Mucosa of stomach (tissue), 1 donor: ENCODE measurements around the gene SAG.

Source experiments
- H3K27me3 ChIP-seq: one replicate; pipeline ENCODE4 v1.7.0; 2013; ENCODE audit warnings: mild to moderate bottlenecking, low read length; ENCODE audit not compliant: control insufficient read depth, insufficient read depth
- H3K36me3 ChIP-seq: one replicate; pipeline ENCODE4 v1.7.0; 2013; ENCODE audit warnings: low read length; ENCODE audit not compliant: control insufficient read depth, insufficient read depth
- H3K4me1 ChIP-seq: one replicate; pipeline ENCODE4 v1.7.0; 2013; ENCODE audit warnings: mild to moderate bottlenecking, low read length; ENCODE audit not compliant: control insufficient read depth, insufficient read depth
- H3K4me3 ChIP-seq: one replicate; pipeline ENCODE4 v1.7.0; 2013; ENCODE audit warnings: low read length
- H3K9ac ChIP-seq: one replicate; pipeline ENCODE4 v1.7.0; 2013; ENCODE audit warnings: mild to moderate bottlenecking, low read length, moderate library complexity
- H3K9me3 ChIP-seq: one replicate; pipeline ENCODE4 v1.7.0; 2013; ENCODE audit warnings: mild to moderate bottlenecking, low read length, moderate library complexity; ENCODE audit not compliant: control insufficient read depth
- donor health status: Pancreatic carcinoma.

The SAG gene

GRCh38 chr2:233270951-233271350 lies 36.7 kb upstream of the SAG start:
- Histone ChIP-seq H3K4me3 (no peak overlapping the region), H3K36me3 (peaks cover 11% of the 10 kb centered on the region), H3K27me3 (no peaks in the 10 kb centered on the region), H3K4me1 (no peaks in the 10 kb centered on the region), H3K9me3 (no peaks in the 10 kb centered on the region), H3K9ac (no peak overlapping the region)

DNA sequence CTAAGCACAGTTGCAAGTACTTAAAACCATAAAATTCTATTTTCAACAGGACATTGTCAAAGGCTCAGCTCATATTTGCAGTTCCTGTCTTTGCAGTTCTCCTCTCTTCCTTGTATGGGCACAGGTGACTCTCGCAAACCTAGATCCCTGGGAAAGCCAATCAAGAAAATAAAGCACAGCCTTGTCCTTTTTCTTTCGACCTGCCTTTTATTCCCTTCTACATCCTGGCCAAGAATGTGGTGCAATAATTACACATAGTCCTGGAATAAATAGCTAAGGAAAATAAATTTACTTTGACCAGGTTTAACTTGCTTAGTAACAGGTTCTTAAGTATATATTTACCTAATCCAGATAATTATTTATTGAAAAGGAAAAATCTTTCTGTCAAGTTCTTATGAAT lies 35.9 kb upstream of the SAG start:
- H3K9ac ChIP-seq, result no peak overlapping the region
- H3K4me1 ChIP-seq, result no peaks in the 10 kb centered on the region
- H3K4me3 ChIP-seq, result no peak overlapping the region
- no peaks in the 10 kb centered on the region for H3K9me3 ChIP-seq
- H3K36me3 ChIP-seq, result peaks cover 11% of the 10 kb centered on the region
- H3K27me3 ChIP-seq, result no peaks in the 10 kb centered on the region

DNA sequence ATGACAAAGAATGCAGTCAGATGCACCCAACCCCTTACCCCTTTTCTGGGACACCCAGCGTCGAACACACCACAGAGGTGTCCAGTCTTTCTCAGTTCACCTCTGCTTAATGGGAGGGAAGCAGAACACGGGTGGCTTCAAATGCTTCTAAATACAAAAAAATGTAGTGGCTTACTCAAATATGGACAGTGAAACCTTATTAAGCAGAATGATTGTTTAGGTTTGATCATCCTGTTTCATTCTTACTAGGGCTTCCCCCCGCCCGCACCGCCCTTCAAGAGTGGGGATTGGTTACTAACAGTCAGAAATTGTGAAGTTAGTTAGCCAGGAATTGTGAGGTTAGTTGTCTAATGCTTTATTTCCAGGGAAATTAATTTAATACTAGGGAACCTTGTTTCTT lies 34.5 kb upstream of the SAG start:
- Histone ChIP-seq H3K27me3 (no peaks in the 10 kb centered on the region), H3K36me3 (peaks cover 11% of the 10 kb centered on the region), H3K9ac (no peak overlapping the region), H3K4me1 (no peaks in the 10 kb centered on the region), H3K4me3 (no peak overlapping the region), H3K9me3 (no peaks in the 10 kb centered on the region)

DNA sequence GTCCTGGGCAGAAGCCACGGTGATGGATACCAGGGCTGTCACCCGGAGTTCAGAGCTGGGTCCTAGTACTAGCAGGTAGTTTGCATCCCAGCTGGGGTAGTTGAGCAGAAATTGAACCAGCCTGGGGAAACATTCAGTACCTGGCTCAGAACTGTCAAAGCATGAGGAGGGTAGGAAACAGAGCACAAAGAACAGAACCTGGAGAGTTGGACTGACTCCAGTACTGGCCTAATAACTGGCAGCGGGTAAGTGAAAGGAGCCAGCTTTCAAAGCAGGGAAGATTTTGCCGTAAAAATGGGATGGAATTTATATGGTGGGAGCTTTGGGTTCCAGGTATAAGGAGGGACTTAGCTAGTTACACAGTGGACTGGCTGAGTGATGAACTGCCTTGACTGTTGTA lies 32.4 kb upstream of the SAG start:
- Histone ChIP-seq H3K36me3 (peaks cover 11% of the 10 kb centered on the region), H3K9ac (no peak overlapping the region), H3K27me3 (no peaks in the 10 kb centered on the region), H3K9me3 (no peaks in the 10 kb centered on the region), H3K4me3 (no peak overlapping the region), H3K4me1 (no peaks in the 10 kb centered on the region)

DNA sequence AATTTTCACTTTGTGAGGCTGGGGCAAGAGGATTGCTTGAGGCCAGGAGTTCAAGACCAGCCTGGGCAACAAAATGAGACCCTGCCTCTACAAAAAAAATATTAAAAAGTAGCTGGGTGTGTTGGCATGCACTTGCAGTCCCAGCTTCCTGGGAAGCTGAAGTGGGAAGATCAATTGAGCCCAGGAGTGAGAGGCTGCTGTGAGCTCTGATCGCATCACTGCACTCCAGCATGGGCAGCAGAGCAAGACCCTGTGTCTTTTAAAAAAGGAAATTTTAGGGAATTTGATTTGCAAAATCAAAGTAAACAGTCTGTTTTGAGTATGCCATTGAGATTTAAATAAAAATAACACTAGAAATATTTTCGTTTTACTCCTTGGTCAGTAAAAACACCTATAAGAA lies 28.7 kb upstream of the SAG start:
- no peaks in the 10 kb centered on the region for H3K27me3 ChIP-seq
- H3K9ac ChIP-seq, result no peak overlapping the region
- no peaks in the 10 kb centered on the region for H3K9me3 ChIP-seq
- no peaks in the 10 kb centered on the region for H3K4me1 ChIP-seq
- peaks cover 14% of the 10 kb centered on the region for H3K36me3 ChIP-seq
- H3K4me3 ChIP-seq, result no peak overlapping the region

DNA sequence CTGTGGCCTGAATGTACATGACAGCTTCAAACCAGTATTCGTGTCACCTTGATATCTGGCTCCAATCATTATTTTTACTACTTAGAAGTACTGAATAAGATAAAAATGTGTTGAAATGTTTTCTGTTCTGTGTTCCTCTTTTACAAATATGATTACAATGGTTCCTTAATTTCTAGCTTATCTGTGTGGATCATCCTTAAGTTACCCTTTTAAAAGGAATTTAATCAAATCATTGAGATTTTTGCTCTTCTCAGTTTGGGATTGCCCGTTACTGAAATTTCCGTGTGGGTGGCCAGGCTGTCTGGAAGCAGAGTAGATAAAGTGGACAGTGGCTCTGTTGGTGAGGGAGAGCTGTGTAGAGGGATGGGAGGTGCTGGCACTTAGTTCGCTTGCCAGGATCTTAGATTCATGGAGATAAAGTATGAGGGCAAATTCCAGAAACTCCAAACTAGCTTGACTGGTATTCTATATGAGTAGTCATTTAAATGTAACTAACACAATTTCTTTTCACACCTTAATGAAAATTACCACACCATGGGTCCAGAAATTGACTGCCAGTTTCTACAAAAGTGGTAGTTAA lies 27.4 kb upstream of the SAG start:
- Histone ChIP-seq H3K27me3 (no peaks in the 10 kb centered on the region), H3K36me3 (peaks cover 6% of the 10 kb centered on the region), H3K4me3 (no peak overlapping the region), H3K9ac (no peak overlapping the region), H3K9me3 (no peaks in the 10 kb centered on the region), H3K4me1 (no peaks in the 10 kb centered on the region)

- H3K27me3 ChIP-seq, result no peaks in the 10 kb centered on the region
- H3K9me3 ChIP-seq, result no peaks in the 10 kb centered on the region
- H3K4me3 ChIP-seq, result no peak overlapping the region
- no peaks in the 10 kb centered on the region for H3K4me1 ChIP-seq
- no peak overlapping the region for H3K9ac ChIP-seq
- H3K36me3 ChIP-seq, result peaks cover 3% of the 10 kb centered on the region
These were observed 26.1 kb upstream of the SAG start for GRCh38 chr2:233281553-233281952.

DNA sequence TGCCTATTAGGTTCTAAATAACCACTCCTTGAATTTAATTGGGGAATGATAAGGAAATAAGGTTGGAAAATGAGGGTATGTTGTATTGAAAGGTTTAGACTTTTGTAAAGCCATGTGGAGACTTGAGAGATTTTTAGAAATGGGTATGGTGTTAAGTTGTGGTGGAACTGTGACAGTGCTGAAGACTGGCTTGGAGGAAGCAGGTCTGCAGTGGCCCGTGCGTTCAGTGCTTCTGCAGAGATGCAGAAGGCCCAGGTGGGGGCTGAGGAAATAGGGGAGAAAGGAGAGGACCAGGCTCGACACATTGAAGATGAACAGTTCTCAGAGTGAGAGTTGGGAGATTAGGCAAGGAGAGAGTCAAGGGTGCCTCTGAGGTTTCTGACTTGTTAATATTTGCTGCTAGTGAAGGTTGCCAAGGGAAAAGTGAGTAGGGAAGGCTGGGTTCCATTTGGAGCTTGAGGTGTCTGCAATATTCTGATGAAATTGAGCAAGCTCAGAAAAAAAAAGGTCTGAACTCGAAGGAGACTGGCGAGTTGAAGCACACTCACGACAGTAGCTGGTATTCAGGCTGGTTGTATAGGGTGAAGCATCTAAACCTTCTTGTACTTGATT lies 25.5 kb upstream of the SAG start:
- Histone ChIP-seq H3K27me3 (no peaks in the 10 kb centered on the region), H3K4me3 (no peak overlapping the region), H3K9ac (no peak overlapping the region), H3K4me1 (no peaks in the 10 kb centered on the region), H3K36me3 (peaks cover 3% of the 10 kb centered on the region), H3K9me3 (no peaks in the 10 kb centered on the region)

GRCh38 chr2:233285921-233286320 lies 21.7 kb upstream of the SAG start:
- Histone ChIP-seq H3K9ac (no peak overlapping the region), H3K27me3 (no peaks in the 10 kb centered on the region), H3K4me1 (peaks cover 19% of the 10 kb centered on the region), H3K4me3 (no peak overlapping the region), H3K36me3 (peaks cover 3% of the 10 kb centered on the region), H3K9me3 (no peaks in the 10 kb centered on the region)

GRCh38 chr2:233287871-233288270 lies 19.7 kb upstream of the SAG start:
- Histone ChIP-seq H3K4me1 (peaks cover 19% of the 10 kb centered on the region), H3K4me3 (no peak overlapping the region), H3K9me3 (no peaks in the 10 kb centered on the region), H3K27me3 (no peaks in the 10 kb centered on the region), H3K9ac (no peak overlapping the region), H3K36me3 (no peaks in the 10 kb centered on the region)

DNA sequence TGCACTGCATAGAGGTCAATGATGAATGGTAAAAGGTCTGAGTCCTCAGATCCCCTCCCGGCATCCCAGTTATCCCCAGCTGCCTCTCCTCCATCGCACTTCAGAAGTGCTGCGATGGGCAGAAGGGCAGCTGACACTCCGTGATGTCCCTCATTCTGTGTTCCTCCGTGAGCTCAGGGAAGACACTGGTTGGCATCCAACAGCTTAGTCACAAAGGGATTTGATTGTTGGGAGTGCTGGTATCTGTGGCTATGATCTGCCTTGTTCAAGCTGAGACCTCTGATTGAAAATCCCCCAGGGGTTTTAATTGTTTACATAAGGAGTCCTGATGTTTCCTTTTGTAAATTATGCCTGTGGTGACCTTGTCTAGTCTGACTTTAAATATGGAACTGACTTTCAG lies 19.0 kb upstream of the SAG start:
- no peak overlapping the region for H3K9ac ChIP-seq
- H3K9me3 ChIP-seq, result no peaks in the 10 kb centered on the region
- no peaks in the 10 kb centered on the region for H3K27me3 ChIP-seq
- H3K4me3 ChIP-seq, result no peak overlapping the region
- no peaks in the 10 kb centered on the region for H3K36me3 ChIP-seq
- H3K4me1 ChIP-seq, result peaks cover 19% of the 10 kb centered on the region

- Histone ChIP-seq H3K9ac (no peak overlapping the region), H3K4me1 (peaks cover 19% of the 10 kb centered on the region), H3K36me3 (no peaks in the 10 kb centered on the region), H3K4me3 (no peak overlapping the region), H3K27me3 (no peaks in the 10 kb centered on the region), H3K9me3 (no peaks in the 10 kb centered on the region)
These were observed 18.0 kb upstream of the SAG start for GRCh38 chr2:233289648-233290047.
